DND-41 (cell line): ENCODE results near the gene DTNB.

ENCODE experiments used
- CTCF ChIP-seq: IDR thresholded peaks from 2 replicates; pipeline ENCODE4 v1.5.1; 2012; ENCODE audit warnings: borderline replicate concordance, low read length, moderate library complexity, mild to moderate bottlenecking; ENCODE audit not compliant: poor library complexity, severe bottlenecking; ENCODE audit errors: extremely low read depth
- EZH2 ChIP-seq: IDR thresholded peaks from 3 replicates; pipeline ENCODE4 v1.6.1; 2012; ENCODE audit warnings: borderline replicate concordance, low read depth, mild to moderate bottlenecking, moderate library complexity, low read length, inconsistent platforms; ENCODE audit not compliant: severe bottlenecking

- TF ChIP-seq EZH2 (no peak), CTCF (no peak)
Measured at GRCh38 chr2:25373269-25373981, 300.0 kb downstream of the DTNB start.
